ENCODE measurements around the gene TMEM269.

The TMEM269 gene

GRCh38 chr1:42821690-42822089, 36.9 kb downstream of the TMEM269 start:
- no peak for TF ChIP-seq CTCF (IDR thresholded peaks at IDR 0.05; ENCODE audit: low read depth, low read length, missing control alignments)
- no peak overlapping the region for H3K4me3 ChIP-seq (ENCODE audit: low read depth, low read length)
- no peak for DNase-seq (ENCODE audit: low read depth)

GRCh38 chr1:42822800-42823392, 38.1 kb downstream of the TMEM269 start:
- no peak overlapping the region for H3K4me3 ChIP-seq (ENCODE audit: low read depth, low read length)
- no peak for DNase-seq (ENCODE audit: low read depth)
- TF ChIP-seq CTCF (IDR thresholded peaks at IDR 0.05; ENCODE audit: low read depth, low read length, missing control alignments): no peak

- no peak for DNase-seq (ENCODE audit: low read depth)
- no peak for TF ChIP-seq CTCF (IDR thresholded peaks at IDR 0.05; ENCODE audit: low read depth, low read length, missing control alignments)
- H3K4me3 ChIP-seq (ENCODE audit: low read depth, low read length): no peak overlapping the region
Measured at GRCh38 chr1:42824481-42825035, 39.8 kb downstream of the TMEM269 start.

GRCh38 chr1:42825036-42825851, 40.5 kb downstream of the TMEM269 start:
- no peak overlapping the region for H3K4me3 ChIP-seq (ENCODE audit: low read depth, low read length)
- DNase-seq (ENCODE audit: low read depth): no peak
- no peak for TF ChIP-seq CTCF (IDR thresholded peaks at IDR 0.05; ENCODE audit: low read depth, low read length, missing control alignments)

GRCh38 chr1:42830631-42831030, 45.8 kb downstream of the TMEM269 start:
- TF ChIP-seq CTCF (IDR thresholded peaks at IDR 0.05; ENCODE audit: low read depth, low read length, missing control alignments): no peak
- DNase-seq (ENCODE audit: low read depth): no peak

GRCh38 chr1:42831273-42831672, 46.5 kb downstream of the TMEM269 start:
- no peak for TF ChIP-seq CTCF (IDR thresholded peaks at IDR 0.05; ENCODE audit: low read depth, low read length, missing control alignments)
- DNase-seq (ENCODE audit: low read depth): no peak
- no peak overlapping the region for H3K4me3 ChIP-seq (ENCODE audit: low read depth, low read length)

More at GRCh38 chr1:42830631-42831030, 45.8 kb downstream of the TMEM269 start:
- H3K4me3 ChIP-seq (ENCODE audit: low read depth, low read length): no peak overlapping the region

Measured in GM12864 (cell line).